Ovary (tissue), 9 donors: ENCODE data around the gene MRPL4. TPM values are rescaled to one million over a fixed set of nuclear protein-coding genes. Genes with fewer than 3 reads are reported as not detected.

Experiments used
- DNase-seq, 5 donors: peaks; one replicate each; pipeline ENCODE4 v3.0.0-alpha.2; 2019 to 2020
- H3K27ac ChIP-seq, 2 donors: fragments of 200-600 bp; one replicate each; pipeline versions ENCODE4 v1.5.1 to v1.8.0; 2019 to 2022
- H3K27me3 ChIP-seq: fragments of 200-600 bp; one replicate; pipeline ENCODE4 v1.8.0; 2022
- H3K36me3 ChIP-seq: fragments of 200-600 bp; sonication (generic); one replicate; pipeline ENCODE4 v1.5.1; 2019
- H3K4me1 ChIP-seq: one replicate; pipeline ENCODE4 v1.8.1; 2013; ENCODE audit warnings: mild to moderate bottlenecking, moderate library complexity; ENCODE audit not compliant: insufficient read depth
- H3K4me3 ChIP-seq: fragments of 200-600 bp; sonication (generic); one replicate; pipeline ENCODE4 v1.5.1; 2017
- H3K9me3 ChIP-seq, 2 donors: fragments of 200-600 bp in 1 of 2; sonication (generic) in 1 of 2; one replicate each; pipeline versions ENCODE4 v1.5.1 to v1.8.1; 2013 to 2019; ENCODE audit warnings: mild to moderate bottlenecking in 1 of 2, moderate library complexity in 1 of 2
- EP300 ChIP-seq: sonication (generic); formaldehyde crosslinking; IDR thresholded peaks from one replicate; pipeline ENCODE4 v1.6.1; 2017; ENCODE audit warnings: antibody characterized with exemption
- POLR2A ChIP-seq: fragments of 450-650 bp; IDR thresholded peaks from one replicate; pipeline ENCODE4 v1.6.1; 2017; ENCODE audit warnings: antibody characterized with exemption, mild to moderate bottlenecking, moderate library complexity
- WGBS, 3 donors: extraction: QIAGEN DNeasy Blood & Tissue Kit in 1 of 3; methylation state at CpG; one replicate each; pipeline versions ENCODE4 v1.1.5 to v1.1.7; 2013 to 2017; 5-methylcytosine and 5-hydroxymethylcytosine counted together
- intact Hi-C, 4 donors: fragments of 100-400 bp; cut with DNase I; formaldehyde crosslinking; loops; one replicate each; pipeline versions ENCODE4 v1.11.0 to v1.15.1; 2022 to 2023
- polyA plus RNA-seq, 2 donors: library from polyadenylated mRNA; stranded (reverse); fragments of 200-250 nt in 1 of 2; fragments of 350-450 nt in 1 of 2; fragmentation: Illumina TruSeq in 1 of 2; extraction: RNeasy Lipid Tissue Mini Kit (QIAGEN cat#74804) in 1 of 2; gene quantifications; one replicate each; pipeline ENCODE4 v1.2.3, GENCODE V29; 2013 to 2014
- total RNA-seq, 7 donors: library from RNA; depleted of rRNA in 2 of 7; stranded (reverse); fragments of >200 nt in 2 of 7; fragmentation: NEBNext Ultra II Directional in 3 of 7; extraction: Animal tissue kit (Norgen Biotek cat#: 25700) in 3 of 7; gene quantifications; one replicate each; pipeline versions ENCODE4 v1.1.0 to v1.2.4, GENCODE V29; 2016 to 2023
- TF ChIP-seq, protein P1 (sequence below), 3 donors: fragments of 450-650 bp in 2 of 3; fragments of 200-600 bp in 1 of 3; IDR thresholded peaks; one replicate each; pipeline versions ENCODE4 v1.5.1 to v1.8.0; 2016 to 2022; ENCODE audit warnings: antibody characterized with exemption in 3 of 3, mild to moderate bottlenecking in 1 of 3
- donor health status: DM: no; HTN: no; CAD: no; lungs with moderate emphysema.
- donor health status: DM: no; HTN: no; CAD: no.
- donor health status: Bipolar disorder and iron deficiency.
- donor health status: DM: yes; HTN: yes; CAD: no.
- donor health status: DM: no; HTN: no; CAD: no.
- donor health status: DM: yes; HTN: yes; CAD: no.

MRPL4 gene
- total and polyA plus RNA-seq, 9 donors: 4.7 to 73.3 (median 58.9) TPM

DNA sequence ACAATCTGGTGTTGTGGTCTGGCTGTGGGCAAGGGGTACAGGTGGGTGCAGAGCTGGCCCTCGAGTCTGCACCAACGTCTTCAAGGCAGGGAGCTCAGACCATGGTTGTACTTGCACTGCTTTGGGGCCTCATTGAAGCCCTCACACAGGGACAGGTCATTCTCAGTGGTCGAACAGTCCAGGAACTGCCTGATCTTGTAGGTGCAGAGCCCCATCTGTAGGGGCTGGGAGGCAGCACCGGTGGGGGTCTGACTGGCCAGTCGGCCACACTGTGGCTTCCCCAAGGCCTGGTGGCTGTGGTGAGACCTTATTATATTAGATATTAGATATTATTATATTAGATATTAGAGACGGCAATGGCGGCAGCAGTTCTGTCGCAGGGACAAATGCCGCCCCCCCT is 34.9 kb upstream of the MRPL4 start:
- Histone ChIP-seq H3K4me1 (no peaks in the 10 kb centered on the region), H3K9me3 (no peaks in the 10 kb centered on the region), H3K27me3 (no peaks in the 10 kb centered on the region), H3K27ac (no peak overlapping the region), H3K36me3 (no peaks in the 10 kb centered on the region), H3K4me3 (no peak overlapping the region)
- intact Hi-C loops: no loop called here
- no peak for DNase-seq
- TF ChIP-seq EP300: no peak
- no peak for TF ChIP-seq POLR2A
- TF ChIP-seq, protein P1, sequence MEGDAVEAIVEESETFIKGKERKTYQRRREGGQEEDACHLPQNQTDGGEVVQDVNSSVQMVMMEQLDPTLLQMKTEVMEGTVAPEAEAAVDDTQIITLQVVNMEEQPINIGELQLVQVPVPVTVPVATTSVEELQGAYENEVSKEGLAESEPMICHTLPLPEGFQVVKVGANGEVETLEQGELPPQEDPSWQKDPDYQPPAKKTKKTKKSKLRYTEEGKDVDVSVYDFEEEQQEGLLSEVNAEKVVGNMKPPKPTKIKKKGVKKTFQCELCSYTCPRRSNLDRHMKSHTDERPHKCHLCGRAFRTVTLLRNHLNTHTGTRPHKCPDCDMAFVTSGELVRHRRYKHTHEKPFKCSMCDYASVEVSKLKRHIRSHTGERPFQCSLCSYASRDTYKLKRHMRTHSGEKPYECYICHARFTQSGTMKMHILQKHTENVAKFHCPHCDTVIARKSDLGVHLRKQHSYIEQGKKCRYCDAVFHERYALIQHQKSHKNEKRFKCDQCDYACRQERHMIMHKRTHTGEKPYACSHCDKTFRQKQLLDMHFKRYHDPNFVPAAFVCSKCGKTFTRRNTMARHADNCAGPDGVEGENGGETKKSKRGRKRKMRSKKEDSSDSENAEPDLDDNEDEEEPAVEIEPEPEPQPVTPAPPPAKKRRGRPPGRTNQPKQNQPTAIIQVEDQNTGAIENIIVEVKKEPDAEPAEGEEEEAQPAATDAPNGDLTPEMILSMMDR (IDR thresholded peaks at IDR 0.05): no peak
- 89 to 93% (median 89%) methylated on average over 9 of the region's 9 CpGs for WGBS, 3 donors

DNA sequence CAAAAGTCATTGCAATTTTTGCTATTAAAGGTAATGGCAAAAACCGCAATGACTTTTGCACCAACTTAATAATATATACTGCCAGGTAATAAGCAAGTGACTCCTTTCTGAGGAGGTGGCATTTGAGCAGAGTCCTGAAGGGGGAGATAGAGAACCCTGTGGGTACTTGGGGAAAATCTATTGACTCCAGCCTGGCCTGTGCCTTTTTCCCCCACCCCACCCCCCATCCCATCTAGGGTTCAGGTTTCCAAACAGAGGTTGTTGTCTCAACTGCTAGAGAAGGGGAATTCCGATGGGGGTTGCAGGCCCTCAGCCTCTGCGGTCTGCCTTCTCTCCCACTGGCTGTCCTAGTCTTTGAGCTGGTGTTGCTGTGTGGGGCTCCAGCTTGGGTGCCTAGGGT is 32.3 kb upstream of the MRPL4 start:
- H3K36me3 ChIP-seq: no peaks in the 10 kb centered on the region
- no peak overlapping the region for H3K4me3 ChIP-seq
- H3K27me3 ChIP-seq: no peaks in the 10 kb centered on the region
- intact Hi-C loops: loop anchor here in 1 of 4 donors (10.0 kb wide), 1 partner anchor 105 kb away; the partner anchor contains the start of genes EIF3G and P2RY11
- H3K27ac ChIP-seq: no peak overlapping the region
- no peaks in the 10 kb centered on the region for H3K9me3 ChIP-seq
- H3K4me1 ChIP-seq: no peaks in the 10 kb centered on the region
- DNase-seq: no peak
- TF ChIP-seq POLR2A: no peak
- TF ChIP-seq EP300: no peak
- TF ChIP-seq, protein P1 (IDR thresholded peaks at IDR 0.05): no peak
- 31 to 44% (median 32%) methylated on average over 3 of the region's 3 CpGs for WGBS, 3 donors

DNA sequence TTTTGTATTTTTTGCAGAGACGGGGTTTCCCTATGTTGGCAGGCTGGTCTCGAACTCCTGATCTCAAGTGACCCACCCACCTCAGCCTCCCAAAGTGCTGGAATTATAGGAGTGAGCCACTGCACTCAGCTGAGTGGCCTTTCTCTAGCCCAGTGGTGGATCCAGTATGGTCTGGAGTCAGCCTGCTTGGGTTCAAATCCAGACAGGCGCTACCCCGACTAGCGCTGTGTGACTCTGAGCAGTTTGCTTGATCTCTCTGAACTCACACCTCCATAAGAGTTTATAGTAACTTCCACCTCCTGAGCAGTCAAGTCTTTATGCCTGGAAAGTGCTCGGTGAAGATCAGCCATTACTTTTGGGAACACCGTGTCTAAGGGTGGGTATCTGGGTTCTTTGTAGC is 31.3 kb upstream of the MRPL4 start:
- Histone ChIP-seq H3K36me3 (no peaks in the 10 kb centered on the region), H3K4me1 (no peaks in the 10 kb centered on the region), H3K27ac (no peak overlapping the region), H3K9me3 (no peaks in the 10 kb centered on the region), H3K27me3 (no peaks in the 10 kb centered on the region), H3K4me3 (no peak overlapping the region)
- intact Hi-C loops: loop anchor here in 1 of 4 donors (10.0 kb wide), 1 partner anchor 106 kb away; the partner anchor contains the start of genes EIF3G and P2RY11
- WGBS, 3 donors: 86 to 91% (median 87%) methylated on average over 7 of the region's 7 CpGs
- TF ChIP-seq, protein P1 (IDR thresholded peaks at IDR 0.05): no peak
- no peak for TF ChIP-seq POLR2A
- TF ChIP-seq EP300: no peak
- DNase-seq: no peak

DNA sequence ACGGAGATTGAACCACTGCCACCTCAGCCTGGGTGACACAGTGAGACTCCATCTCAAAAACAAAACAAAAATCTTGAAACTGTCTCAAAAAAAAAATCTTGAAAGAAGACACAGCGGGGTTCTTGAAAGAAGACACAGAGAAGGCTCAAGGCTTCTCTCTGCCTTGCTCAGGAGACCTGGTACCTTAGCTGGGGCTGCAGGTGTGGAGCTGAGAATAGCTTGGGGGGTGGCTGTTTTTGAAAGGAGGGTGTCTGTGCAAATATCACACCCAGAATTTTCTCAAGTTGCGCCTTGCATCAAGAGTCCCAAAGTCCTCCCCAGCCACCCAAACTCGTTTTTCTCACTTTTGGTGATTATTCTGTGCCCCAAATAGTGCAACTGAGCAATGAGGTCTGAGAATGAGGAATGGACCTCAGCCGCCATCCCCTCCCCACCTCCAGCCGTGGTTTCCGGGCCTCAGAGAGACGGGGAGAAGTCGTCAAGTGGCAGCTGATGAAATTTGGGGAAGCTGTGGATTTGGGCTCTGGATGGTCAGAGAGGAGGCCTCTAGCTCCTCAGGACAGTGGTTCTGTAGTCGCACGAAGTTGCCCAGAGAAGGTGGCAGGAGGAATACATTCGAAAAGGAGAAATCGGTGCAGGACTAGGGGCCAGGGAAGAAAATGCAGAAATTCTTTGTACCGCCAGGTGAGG is 29.7 kb upstream of the MRPL4 start:
- no peak overlapping the region for H3K27ac ChIP-seq
- DNase-seq: no peak
- TF ChIP-seq POLR2A: no peak
- TF ChIP-seq EP300: no peak
- TF ChIP-seq, protein P1 (IDR thresholded peaks at IDR 0.05): no peak
- H3K4me3 ChIP-seq: no peak overlapping the region
- no peaks in the 10 kb centered on the region for H3K27me3 ChIP-seq
- H3K36me3 ChIP-seq: no peaks in the 10 kb centered on the region
- WGBS, 3 donors: 87 to 90% (median 87%) methylated on average over 14 of the region's 14 CpGs
- H3K4me1 ChIP-seq: peaks cover 6% of the 10 kb centered on the region
- no peaks in the 10 kb centered on the region for H3K9me3 ChIP-seq
- intact Hi-C loops: loop anchor here in 1 of 4 donors (10.0 kb wide), 1 partner anchor 108 kb away; the partner anchor contains the start of genes EIF3G and P2RY11
